Ishikawa (cell line): ENCODE measurements around the gene RAI1.

Experiments used
- CEBPB ChIP-seq: IDR thresholded peaks from 2 replicates; pipeline ENCODE4 v1.6.1; 2012
- CREB1 ChIP-seq: IDR thresholded peaks from 2 replicates; pipeline ENCODE4 v1.6.1; 2012; ENCODE audit warnings: low read depth
- EGR1 ChIP-seq: IDR thresholded peaks from 2 replicates; pipeline ENCODE4 v1.6.1; 2012
- EP300 ChIP-seq: IDR thresholded peaks from 2 replicates; pipeline ENCODE4 v1.6.1; 2012; ENCODE audit warnings: borderline replicate concordance
- FOXM1 ChIP-seq: IDR thresholded peaks from 2 replicates; pipeline ENCODE4 v1.6.1; 2012; ENCODE audit warnings: low read depth, borderline replicate concordance
- MAX ChIP-seq: IDR thresholded peaks from 2 replicates; pipeline ENCODE4 v1.6.1; 2012
- NFIC ChIP-seq: IDR thresholded peaks from 2 replicates; pipeline ENCODE4 v1.6.1; 2012
- RAD21 ChIP-seq: IDR thresholded peaks from 2 replicates; pipeline ENCODE4 v1.6.1; 2012; ENCODE audit warnings: low read depth
- REST ChIP-seq: IDR thresholded peaks from 2 replicates; pipeline ENCODE4 v1.6.1; 2012; ENCODE audit warnings: low read depth, mild to moderate bottlenecking
- TAF1 ChIP-seq: IDR thresholded peaks from 2 replicates; pipeline ENCODE4 v1.6.1; 2012; ENCODE audit warnings: low read depth, mild to moderate bottlenecking
- TCF12 ChIP-seq: IDR thresholded peaks from 2 replicates; pipeline ENCODE4 v1.6.1; 2012; ENCODE audit warnings: low read depth
- TEAD4 ChIP-seq: IDR thresholded peaks from 2 replicates; pipeline ENCODE4 v1.6.1; 2012
- USF1 ChIP-seq: IDR thresholded peaks from 2 replicates; pipeline ENCODE4 v1.6.1; 2012
- YY1 ChIP-seq: IDR thresholded peaks from 2 replicates; pipeline ENCODE4 v1.6.1; 2012; ENCODE audit warnings: low read depth
- ZBTB7A ChIP-seq: IDR thresholded peaks from 2 replicates; pipeline ENCODE4 v1.6.1; 2012; ENCODE audit warnings: low read depth

Gene RAI1

DNA sequence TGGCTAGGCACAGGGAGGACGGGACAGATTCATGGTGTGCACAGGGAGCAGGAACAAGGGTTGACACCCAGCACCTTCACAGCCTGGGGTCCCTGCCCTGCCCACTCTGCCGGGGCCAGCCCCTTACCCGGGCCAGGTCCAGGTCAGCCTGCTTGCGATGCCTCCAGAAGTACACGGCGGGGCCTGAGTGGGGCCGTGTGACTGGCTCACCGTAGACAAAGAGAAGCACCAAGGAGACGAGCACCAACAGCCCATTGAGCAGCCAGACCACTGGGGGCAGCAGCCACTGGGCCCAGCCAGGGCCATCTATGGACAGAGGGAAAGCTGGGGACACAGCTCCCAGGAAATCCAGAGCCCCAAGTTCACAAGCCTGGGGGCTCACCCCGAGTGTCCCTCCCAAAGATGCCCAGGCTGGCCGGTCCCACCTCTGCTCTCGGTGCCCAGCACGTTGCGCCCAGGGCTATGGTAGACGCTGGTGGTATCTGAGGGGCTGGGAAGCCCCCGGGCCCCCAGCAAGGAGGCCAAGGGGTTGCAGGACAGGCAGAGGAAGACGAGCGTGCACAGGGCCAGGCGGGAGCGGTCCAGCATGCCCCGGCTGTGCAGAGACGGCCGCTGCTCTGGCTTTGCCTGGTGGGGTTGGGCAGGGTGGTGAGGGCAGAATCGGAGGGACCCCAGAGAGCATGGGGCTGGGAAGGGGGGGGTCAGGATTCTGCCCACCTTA, 135.7 kb downstream of the RAI1 start:
- no peak for TF ChIP-seq FOXM1
- TF ChIP-seq TCF12: no peak
- no peak for TF ChIP-seq NFIC
- TF ChIP-seq MAX: no peak
- no peak for TF ChIP-seq REST
- TF ChIP-seq TEAD4: no peak
- no peak for TF ChIP-seq CEBPB
- no peak for TF ChIP-seq CREB1
- no peak for TF ChIP-seq ZBTB7A
- no peak for TF ChIP-seq TAF1
- no peak for TF ChIP-seq YY1
- no peak for TF ChIP-seq EGR1
- no peak for TF ChIP-seq EP300
- no peak for TF ChIP-seq USF1
- TF ChIP-seq RAD21: no peak

DNA sequence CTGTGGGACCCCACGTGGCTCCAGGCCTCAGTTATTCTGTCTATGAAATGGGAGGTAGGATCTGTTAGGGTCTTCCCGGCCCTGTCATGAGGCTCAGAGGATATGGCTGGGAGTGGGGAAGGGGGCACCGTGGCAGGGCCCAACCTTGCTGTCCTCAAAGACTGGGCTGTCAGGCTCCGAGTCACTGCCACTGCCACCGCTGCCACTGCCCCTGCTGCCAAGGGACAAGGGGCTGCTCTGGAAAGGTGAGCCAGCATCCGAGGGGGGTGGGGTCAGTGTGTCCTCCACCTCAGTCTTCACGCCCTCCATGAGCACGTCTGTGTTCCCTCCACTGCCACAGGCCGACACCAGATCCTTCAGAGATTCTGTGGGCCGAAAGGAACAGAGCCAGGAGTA, 136.3 kb downstream of the RAI1 start:
- TF ChIP-seq TCF12: no peak
- no peak for TF ChIP-seq REST
- no peak for TF ChIP-seq TAF1
- TF ChIP-seq EP300: no peak
- TF ChIP-seq RAD21: no peak
- TF ChIP-seq MAX: no peak
- TF ChIP-seq FOXM1: no peak
- no peak for TF ChIP-seq CEBPB
- TF ChIP-seq YY1: no peak
- no peak for TF ChIP-seq USF1
- TF ChIP-seq ZBTB7A: no peak
- TF ChIP-seq EGR1: no peak
- TF ChIP-seq NFIC: no peak
- no peak for TF ChIP-seq CREB1
- TF ChIP-seq TEAD4: no peak

DNA sequence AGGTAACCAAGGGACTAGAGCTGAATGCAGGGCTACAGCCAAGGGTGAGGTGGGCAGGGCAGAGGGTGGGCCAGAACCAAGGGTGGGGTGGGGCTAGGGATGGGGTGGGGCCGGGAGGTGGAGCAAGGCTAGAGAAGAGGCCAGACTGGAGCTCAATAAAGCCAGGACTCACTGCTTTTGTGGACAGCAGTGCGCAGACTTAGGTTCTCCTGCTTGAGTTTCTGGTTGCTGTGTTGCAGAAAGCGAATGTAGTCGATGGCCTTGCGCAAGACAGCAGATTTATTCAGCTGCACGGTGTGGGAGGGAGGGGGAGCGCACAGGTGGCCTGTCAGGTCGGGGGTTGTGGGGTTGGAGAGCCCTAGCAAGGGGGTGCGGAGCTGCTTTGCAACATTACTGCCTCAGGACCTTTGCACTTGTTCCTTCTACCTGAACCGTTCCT, 136.8 kb downstream of the RAI1 start:
- TF ChIP-seq CEBPB (peak; percentile 55; the same call in 1 of the 2 replicates), EP300 (no peak)

DNA sequence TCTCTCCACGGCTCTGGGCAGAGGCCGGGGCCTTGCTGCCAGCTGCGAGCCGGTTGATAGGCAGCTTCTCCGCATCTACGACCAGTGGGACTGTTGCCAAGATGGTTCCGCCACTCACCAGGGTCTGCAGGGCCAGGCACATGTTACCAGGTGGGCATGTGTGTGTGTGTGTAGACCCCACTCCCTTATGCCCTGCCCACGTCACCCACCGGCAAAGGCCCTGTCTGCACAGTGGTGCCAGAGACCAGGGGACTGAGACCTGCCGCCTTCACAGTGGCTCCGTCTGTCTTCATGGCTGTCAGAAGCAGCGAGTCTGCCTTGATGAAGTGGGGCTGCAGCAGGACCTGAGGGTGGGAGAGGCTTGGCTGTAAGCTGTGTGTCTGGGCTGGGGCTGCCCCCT, 137.9 kb downstream of the RAI1 start:
- no peak for TF ChIP-seq YY1
- no peak for TF ChIP-seq REST
- no peak for TF ChIP-seq CREB1
- no peak for TF ChIP-seq CEBPB
- no peak for TF ChIP-seq NFIC
- no peak for TF ChIP-seq FOXM1
- TF ChIP-seq MAX: no peak
- TF ChIP-seq RAD21: no peak
- TF ChIP-seq TAF1: no peak
- no peak for TF ChIP-seq USF1
- no peak for TF ChIP-seq EGR1
- TF ChIP-seq EP300: no peak
- no peak for TF ChIP-seq ZBTB7A
- TF ChIP-seq TCF12: no peak
- no peak for TF ChIP-seq TEAD4
